H54 (cell line): ENCODE results near the gene HMGB3.

Experiments used
- DNase-seq: peaks from one replicate; pipeline ENCODE4 v3.0.0; 2011; ENCODE audit warnings: low spot score, mixed read lengths; ENCODE audit not compliant: insufficient read length
- FAIRE-seq: peaks from 3 replicates; lab custom pipeline; 2011; peaks lifted over from hg19 to GRCh38; lab: Jason Lieb, UNC
- POLR2A ChIP-seq: IDR thresholded peaks from 2 replicates; pipeline ENCODE4 v1.6.1; 2011; ENCODE audit warnings: low read depth, mild to moderate bottlenecking, low read length

The HMGB3 gene

GRCh38 chrX:150989420-150989819 is 6.3 kb downstream of the HMGB3 start:
- no peak for TF ChIP-seq POLR2A
- FAIRE-seq, result no peak
- DNase-seq, result no peak

GRCh38 chrX:150990910-150991309 is 7.8 kb downstream of the HMGB3 start:
- DNase-seq, result no peak
- no peak for FAIRE-seq
- no peak for TF ChIP-seq POLR2A

- DNase-seq (no peak), FAIRE-seq (no peak)
- TF ChIP-seq POLR2A, result no peak
Observed at GRCh38 chrX:151000861-151001331, 17.8 kb downstream of the HMGB3 start.

- FAIRE-seq, result no peak
- DNase-seq, result no peak
- TF ChIP-seq POLR2A, result no peak
Observed at GRCh38 chrX:151004085-151004484, 20.9 kb downstream of the HMGB3 start.

DNA sequence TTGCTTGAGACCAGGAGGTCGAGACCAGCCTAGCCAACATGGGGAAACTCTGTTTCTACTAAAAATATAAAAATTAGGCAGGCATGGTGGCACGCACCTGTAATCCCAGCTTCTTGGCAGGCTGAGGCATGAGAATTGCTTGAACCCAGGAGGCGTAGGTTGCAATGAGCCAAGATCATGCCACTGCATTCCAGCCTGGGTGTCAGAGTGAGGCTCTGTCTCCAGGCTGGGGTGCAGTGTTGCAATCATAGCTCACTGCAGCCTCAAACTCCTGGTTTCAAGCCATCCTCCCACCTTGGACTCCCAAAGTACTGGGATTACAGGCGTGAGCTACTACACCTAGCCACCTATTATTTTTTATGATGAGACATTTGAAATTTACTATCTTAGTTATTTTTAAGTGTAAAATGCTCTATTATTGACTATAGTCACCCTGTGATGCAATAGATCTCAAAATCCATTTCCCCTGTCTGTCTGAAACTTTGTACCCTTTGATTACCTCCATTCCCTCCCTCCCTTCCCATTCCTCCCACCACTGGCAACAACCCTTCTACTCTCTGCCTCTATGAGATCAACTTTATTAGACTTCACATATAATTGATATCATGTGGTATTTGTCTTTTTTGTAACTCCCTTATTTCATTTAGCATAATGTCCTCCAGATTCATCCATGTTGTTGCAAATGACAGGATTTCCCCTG is 23.4 kb downstream of the HMGB3 start:
- no peak for TF ChIP-seq POLR2A
- DNase-seq (no peak), FAIRE-seq (no peak)

DNA sequence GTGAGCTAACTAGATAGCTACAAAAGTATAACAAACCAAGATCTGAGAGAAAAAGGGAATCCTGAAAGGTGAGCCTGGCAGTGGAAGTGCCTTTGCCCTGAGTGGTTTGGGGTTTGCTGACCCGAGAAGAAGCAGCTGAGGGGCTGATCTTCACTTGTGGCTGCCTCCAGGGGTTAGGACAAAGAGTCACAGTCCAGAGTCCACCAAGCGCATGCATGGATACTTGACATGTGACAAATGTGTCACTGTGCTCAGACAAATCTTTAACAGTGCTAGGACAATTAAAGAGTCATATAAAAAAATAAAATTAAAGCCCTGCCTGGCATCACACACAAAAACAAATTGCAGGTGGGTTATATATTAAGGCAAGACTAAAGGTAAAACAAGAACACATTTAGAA is 26.4 kb downstream of the HMGB3 start:
- FAIRE-seq (no peak), DNase-seq (no peak)
- no peak for TF ChIP-seq POLR2A

GRCh38 chrX:151013164-151013743 is 30.1 kb downstream of the HMGB3 start:
- TF ChIP-seq POLR2A, result no peak
- no peak for FAIRE-seq
- DNase-seq, result no peak

- DNase-seq, result no peak
- no peak for FAIRE-seq
Observed at GRCh38 chrX:151015684-151016083, 32.5 kb downstream of the HMGB3 start.

GRCh38 chrX:151019856-151020255 is 36.7 kb downstream of the HMGB3 start:
- FAIRE-seq, result no peak
- no peak for DNase-seq
- no peak for TF ChIP-seq POLR2A

More at GRCh38 chrX:151015684-151016083, 32.5 kb downstream of the HMGB3 start:
- no peak for TF ChIP-seq POLR2A

DNA sequence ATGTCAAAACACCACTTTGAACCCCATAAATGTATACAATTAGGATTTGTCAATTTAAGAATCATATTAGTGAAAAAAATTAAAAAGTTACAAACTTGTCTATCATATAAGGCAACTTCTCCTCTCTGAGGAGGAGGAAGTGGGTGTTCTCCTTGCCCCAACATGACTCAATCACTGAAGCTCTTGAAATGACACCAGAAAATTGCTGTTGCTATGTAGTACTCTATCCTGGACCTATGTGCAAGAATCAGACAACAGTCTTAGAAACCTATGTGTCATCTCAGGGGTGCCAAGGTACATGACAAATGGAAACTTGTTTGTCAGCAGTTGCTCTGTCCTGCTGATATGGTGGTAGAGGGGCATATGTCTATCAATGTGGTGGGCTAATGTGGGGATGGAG is 47.7 kb downstream of the HMGB3 start:
- FAIRE-seq (no peak), DNase-seq (no peak)
- TF ChIP-seq POLR2A, result no peak

GRCh38 chrX:151031391-151031975 is 48.3 kb downstream of the HMGB3 start:
- no peak for TF ChIP-seq POLR2A
- DNase-seq, result no peak
- FAIRE-seq, result no peak

DNA sequence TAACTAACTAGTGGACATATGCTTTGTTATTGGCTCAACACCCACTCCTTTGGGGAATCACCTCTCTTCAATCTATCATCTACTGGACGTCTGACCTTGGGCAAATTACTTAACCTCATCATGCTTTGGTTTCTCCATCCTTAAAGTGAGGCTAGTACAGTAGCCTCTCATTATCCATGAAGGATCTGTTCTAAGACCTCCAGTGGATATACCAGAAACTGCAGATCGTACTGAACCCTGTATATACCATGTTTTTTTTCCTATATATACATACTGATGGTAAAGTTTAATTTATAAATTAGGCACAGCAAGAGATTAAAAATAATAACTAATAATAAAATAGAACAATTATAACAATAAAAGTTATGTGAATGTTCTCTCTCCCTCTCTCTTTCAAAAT is 56.2 kb downstream of the HMGB3 start:
- DNase-seq, result no peak
- no peak for FAIRE-seq

More for the DNA sequence above, 56.2 kb downstream of the HMGB3 start:
- TF ChIP-seq POLR2A, result no peak
